Osteoblast (primary cell): ENCODE results near the gene TESK1. TPM values are rescaled to one million over a fixed set of nuclear protein-coding genes. Genes with fewer than 3 reads are reported as not detected.

Experiments used
- DNase-seq: peaks from one replicate; pipeline ENCODE4 v3.0.0; 2011; ENCODE audit warnings: low spot score, mixed read lengths; ENCODE audit not compliant: insufficient read length; ENCODE audit errors: missing footprints
- H2AFZ ChIP-seq: 2 replicates; pipeline ENCODE4 v1.6.0; 2011; ENCODE audit warnings: mild to moderate bottlenecking, low read length
- H3K27ac ChIP-seq: 2 replicates; pipeline ENCODE4 v1.5.1; 2011; ENCODE audit warnings: mild to moderate bottlenecking, low read depth, low read length, moderate library complexity
- H3K27me3 ChIP-seq: 2 replicates; pipeline ENCODE4 v1.6.0; 2012; ENCODE audit warnings: mild to moderate bottlenecking, control low read depth, inconsistent platforms, low read length, moderate library complexity; ENCODE audit not compliant: insufficient read depth
- H3K36me3 ChIP-seq: 2 replicates; pipeline ENCODE4 v1.5.1; 2011; ENCODE audit warnings: mild to moderate bottlenecking, low read length, control low read depth, moderate library complexity; ENCODE audit not compliant: insufficient read depth
- H3K4me1 ChIP-seq: 2 replicates; pipeline ENCODE4 v1.5.1; 2011; ENCODE audit warnings: mild to moderate bottlenecking, low read length, control low read depth, moderate library complexity; ENCODE audit not compliant: insufficient read depth
- H3K4me2 ChIP-seq: 2 replicates; pipeline ENCODE4 v1.6.0; 2011; ENCODE audit warnings: mild to moderate bottlenecking, low read length; ENCODE audit not compliant: insufficient read depth
- H3K4me3 ChIP-seq: fragments of 200-600 bp; sonication (generic); 3 replicates; pipeline ENCODE4 v1.5.1; 2012; ENCODE audit warnings: mild to moderate bottlenecking, low read length, inconsistent platforms; ENCODE audit not compliant: insufficient read depth
- H3K79me2 ChIP-seq: 2 replicates; pipeline ENCODE4 v1.6.0; 2012; ENCODE audit warnings: mild to moderate bottlenecking, low read length, control low read depth, inconsistent platforms; ENCODE audit not compliant: insufficient read depth
- H3K9me3 ChIP-seq: 2 replicates; pipeline ENCODE4 v1.5.1; 2011; ENCODE audit warnings: low read depth, low read length, control low read depth
- H4K20me1 ChIP-seq: 2 replicates; pipeline ENCODE4 v1.6.0; 2012; ENCODE audit warnings: mild to moderate bottlenecking, low read length, control low read depth; ENCODE audit not compliant: insufficient read depth
- small RNA-seq: library from RNA; depleted of rRNA; stranded (forward); fragments of <200 nt; gene quantifications from one replicate; pipeline ENCODE3, GENCODE V24; 2012
- total RNA-seq: library from RNA; depleted of rRNA; stranded (reverse); fragments of >200 nt; gene quantifications from 2 replicates; pipeline ENCODE4 v1.2.3, GENCODE V29; 2012
- TF ChIP-seq, protein P1 (sequence below): IDR thresholded peaks from 2 replicates; pipeline ENCODE4 v1.5.1; 2011; ENCODE audit warnings: mild to moderate bottlenecking, low read depth, low read length, moderate library complexity; ENCODE audit errors: extremely low read depth

TESK1 gene
- total RNA-seq, 1 donor, result 18.5 TPM

DNA sequence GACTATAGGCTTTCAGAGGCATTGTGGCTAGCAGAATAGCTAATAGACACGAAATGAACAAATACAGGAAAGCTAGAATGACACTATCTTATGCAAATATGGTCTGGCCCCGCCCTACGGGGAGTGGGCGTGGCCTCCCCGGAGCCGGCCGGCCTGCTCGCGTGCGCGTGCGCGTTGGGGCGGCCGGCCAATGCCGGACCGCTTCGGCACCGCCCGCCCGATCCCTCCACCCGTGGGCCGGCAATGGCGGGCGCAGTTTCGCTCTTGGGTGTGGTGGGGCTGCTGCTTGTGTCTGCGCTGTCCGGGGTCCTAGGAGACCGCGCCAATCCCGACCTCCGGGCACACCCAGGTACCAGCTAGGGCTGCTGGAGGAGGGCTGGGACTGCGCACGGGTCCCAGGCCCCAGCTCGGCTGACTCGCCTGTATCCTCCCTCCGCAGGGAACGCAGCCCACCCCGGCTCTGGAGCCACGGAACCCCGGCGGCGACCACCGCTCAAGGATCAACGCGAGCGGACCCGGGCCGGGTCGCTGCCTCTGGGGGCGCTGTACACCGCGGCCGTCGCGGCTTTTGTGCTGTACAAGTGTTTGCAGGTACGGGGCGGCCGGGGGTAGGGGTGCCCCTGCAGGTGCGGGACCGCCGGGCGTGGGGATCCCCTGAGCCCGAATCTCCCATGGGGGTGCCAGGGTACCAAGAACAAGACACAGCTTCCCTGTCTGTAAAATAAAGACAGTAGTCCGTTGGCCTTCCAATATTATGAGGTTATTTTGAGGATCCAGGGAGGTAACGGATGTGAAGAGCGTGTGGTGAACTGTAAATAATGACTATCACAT lies 53.3 kb downstream of the TESK1 start, which contains the start of gene CCDC107:
CCDC107 (plus strand) TSS at position 156 of the 831 bp plus-strand sequence; CDS start at position 244, 88 bp downstream.
- peak; percentile 96 for DNase-seq

DNA sequence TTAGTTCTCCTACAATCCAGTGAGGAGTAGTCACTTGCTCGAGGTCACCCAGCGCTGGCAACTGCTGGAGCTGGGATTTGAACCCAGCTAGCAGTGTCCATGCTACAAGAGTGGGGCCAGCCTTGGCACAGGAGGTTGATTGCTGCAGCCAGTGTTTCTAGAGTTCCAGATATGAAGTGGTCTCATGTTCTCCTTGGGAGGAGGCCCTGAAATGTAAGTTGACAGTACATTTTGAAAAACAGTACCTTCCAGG lies 53.8 kb downstream of the TESK1 start:
- peak; percentile 91 for DNase-seq
- Histone ChIP-seq H3K27me3 (no peaks in the 10 kb centered on the region), H3K9me3 (no peaks in the 10 kb centered on the region), H3K4me3 (peak overlapping the region; percentile 84), H4K20me1 (no peaks in the 10 kb centered on the region), H3K4me2 (peak overlapping the region; percentile 92), H3K79me2 (peaks cover 10% of the 10 kb centered on the region), H3K4me1 (peaks cover 20% of the 10 kb centered on the region), H2AFZ (peak overlapping the region; percentile 71), H3K36me3 (peaks cover 22% of the 10 kb centered on the region), H3K27ac (peak overlapping the region; percentile 100)
- TF ChIP-seq, protein P1, sequence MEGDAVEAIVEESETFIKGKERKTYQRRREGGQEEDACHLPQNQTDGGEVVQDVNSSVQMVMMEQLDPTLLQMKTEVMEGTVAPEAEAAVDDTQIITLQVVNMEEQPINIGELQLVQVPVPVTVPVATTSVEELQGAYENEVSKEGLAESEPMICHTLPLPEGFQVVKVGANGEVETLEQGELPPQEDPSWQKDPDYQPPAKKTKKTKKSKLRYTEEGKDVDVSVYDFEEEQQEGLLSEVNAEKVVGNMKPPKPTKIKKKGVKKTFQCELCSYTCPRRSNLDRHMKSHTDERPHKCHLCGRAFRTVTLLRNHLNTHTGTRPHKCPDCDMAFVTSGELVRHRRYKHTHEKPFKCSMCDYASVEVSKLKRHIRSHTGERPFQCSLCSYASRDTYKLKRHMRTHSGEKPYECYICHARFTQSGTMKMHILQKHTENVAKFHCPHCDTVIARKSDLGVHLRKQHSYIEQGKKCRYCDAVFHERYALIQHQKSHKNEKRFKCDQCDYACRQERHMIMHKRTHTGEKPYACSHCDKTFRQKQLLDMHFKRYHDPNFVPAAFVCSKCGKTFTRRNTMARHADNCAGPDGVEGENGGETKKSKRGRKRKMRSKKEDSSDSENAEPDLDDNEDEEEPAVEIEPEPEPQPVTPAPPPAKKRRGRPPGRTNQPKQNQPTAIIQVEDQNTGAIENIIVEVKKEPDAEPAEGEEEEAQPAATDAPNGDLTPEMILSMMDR, result no peak

More for the DNA sequence above, 53.3 kb downstream of the TESK1 start, which contains the start of gene CCDC107:
- Histone ChIP-seq H3K79me2 (peaks cover 10% of the 10 kb centered on the region), H3K27me3 (no peaks in the 10 kb centered on the region), H4K20me1 (no peaks in the 10 kb centered on the region), H3K4me2 (peak within 1 kb of the TSS; percentile 92), H3K27ac (peak within 1 kb of the TSS; percentile 100), H3K36me3 (peaks cover 22% of the 10 kb centered on the region), H2AFZ (peak within 1 kb of the TSS; percentile 79), H3K4me1 (peaks cover 19% of the 10 kb centered on the region), H3K9me3 (no peaks in the 10 kb centered on the region), H3K4me3 (peak within 1 kb of the TSS; percentile 84)
- TF ChIP-seq, protein P1, result peak; percentile 42

DNA sequence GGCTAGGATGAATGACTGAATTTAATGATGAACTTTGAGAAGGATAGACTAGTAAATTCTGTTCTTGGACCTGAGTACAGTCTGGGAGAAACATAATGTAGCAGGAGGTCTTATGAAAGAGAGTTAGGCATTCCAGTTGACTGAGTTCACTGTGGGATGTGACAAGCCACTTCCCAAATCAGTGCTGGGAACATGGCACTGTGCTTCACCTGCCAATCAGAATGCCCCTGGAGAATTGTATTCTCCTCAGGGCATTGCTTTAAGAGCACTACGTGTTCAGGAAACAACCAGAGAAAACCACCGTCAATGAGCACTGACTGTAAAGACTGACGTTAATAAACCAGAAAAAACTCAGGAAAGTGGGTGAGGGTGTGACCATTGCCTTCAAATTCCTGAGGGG lies 54.3 kb downstream of the TESK1 start:
- H3K4me3 ChIP-seq, result peak overlapping the region; percentile 84
- no peak for DNase-seq
- H3K27ac ChIP-seq, result peak overlapping the region; percentile 100
- no peak overlapping the region for H2AFZ ChIP-seq
- no peaks in the 10 kb centered on the region for H3K9me3 ChIP-seq
- TF ChIP-seq, protein P1, result no peak
- peak overlapping the region; percentile 92 for H3K4me2 ChIP-seq
- H4K20me1 ChIP-seq, result no peaks in the 10 kb centered on the region
- peaks cover 22% of the 10 kb centered on the region for H3K36me3 ChIP-seq
- H3K79me2 ChIP-seq, result peaks cover 10% of the 10 kb centered on the region
- H3K4me1 ChIP-seq, result peaks cover 25% of the 10 kb centered on the region
- no peaks in the 10 kb centered on the region for H3K27me3 ChIP-seq

Small RNA genes lying within 50 kb of the gene (small RNA-seq; reads per million reads assigned to genes)
- gene MIR4667, result 0.30 reads per million
- gene RMRP, result not detected
- gene RPS29P17, result not detected

Other genes starting within 250 kb of the TESK1 start
- gene RUSC2, start 115.2 kb upstream of the TESK1 start, total RNA-seq, result 25.0 and 28.6 TPM in 2 replicates
- 2.7 and 2.9 TPM in 2 replicates for gene CD72, start 13.2 kb downstream of the TESK1 start, total RNA-seq
- 0.36 TPM in 1 of 2 replicates, not detected in the other for gene SIT1, start 45.7 kb downstream of the TESK1 start, total RNA-seq
- 88,726 and 110,601 TPM in 2 replicates for gene RMRP, start 52.8 kb downstream of the TESK1 start, total RNA-seq
- gene CCDC107, start 53.0 kb downstream of the TESK1 start, total RNA-seq, result 10.6 and 15.6 TPM in 2 replicates
- gene ARHGEF39, start 59.9 kb downstream of the TESK1 start, total RNA-seq, result 0.36 and 0.88 TPM in 2 replicates
- not detected in 2 replicates for gene CA9, start 68.7 kb downstream of the TESK1 start, total RNA-seq
- gene TPM2, start 84.7 kb downstream of the TESK1 start, total RNA-seq, result 911 and 946 TPM in 2 replicates
- gene TLN1, start 126.9 kb downstream of the TESK1 start, total RNA-seq, result 306 and 376 TPM in 2 replicates
- 56.6 and 64.8 TPM in 2 replicates for gene CREB3, start 127.4 kb downstream of the TESK1 start, total RNA-seq
- 29.5 and 31.1 TPM in 2 replicates for gene GBA2, start 144.0 kb downstream of the TESK1 start, total RNA-seq
- gene RGP1, start 144.0 kb downstream of the TESK1 start, total RNA-seq, result 16.5 and 18.5 TPM in 2 replicates
- not detected in 2 replicates for gene MSMP, start 149.0 kb downstream of the TESK1 start, total RNA-seq
- 16.6 and 20.3 TPM in 2 replicates for gene NPR2, start 186.3 kb downstream of the TESK1 start, total RNA-seq
- gene SPAG8, start 207.0 kb downstream of the TESK1 start, total RNA-seq, result 0.88 and 2.2 TPM in 2 replicates
- gene HINT2, start 209.8 kb downstream of the TESK1 start, total RNA-seq, result 17.0 and 17.4 TPM in 2 replicates
- gene FAM221B, start 223.5 kb downstream of the TESK1 start, total RNA-seq, result not detected in 2 replicates
- 2.1 and 2.5 TPM in 2 replicates for gene TMEM8B, start 224.0 kb downstream of the TESK1 start, total RNA-seq